NOMO-1 treated with dmso at 0.1 percent for 144 hours (cell line): ENCODE data around the gene PPIA.

Experiments
- DNase-seq: peaks from one replicate; lab custom pipeline; 2025; ENCODE audit not compliant: unreplicated experiment; lab: John Stamatoyannopoulos, UW

The PPIA gene

GRCh38 chr7:44796504-44797328, at the start of gene PPIA:
Gene PPIA, plus strand, starts transcription at chr7:44796681. Its CDS starts 44 bp downstream, at chr7:44796725.
- peak; percentile 98 for DNase-seq

- peak; percentile 52 for DNase-seq
These were observed 48.2 kb upstream of the PPIA start, which contains the start of gene ZMIZ2 for GRCh38 chr7:44748045-44748947. Gene ZMIZ2, plus strand, starts transcription at chr7:44748847. Its CDS starts 7,403 bp downstream, at chr7:44756250.

- no peak for DNase-seq
These were observed 47.3 kb upstream of the PPIA start for GRCh38 chr7:44748948-44749731.

- no peak for DNase-seq
These were observed 46.5 kb upstream of the PPIA start for GRCh38 chr7:44749992-44750391.

GRCh38 chr7:44750424-44750823, 46.1 kb upstream of the PPIA start:
- no peak for DNase-seq

- no peak for DNase-seq
These were observed 45.4 kb upstream of the PPIA start for GRCh38 chr7:44750921-44751571.

GRCh38 chr7:44752822-44753221, 43.7 kb upstream of the PPIA start:
- no peak for DNase-seq

- no peak for DNase-seq
These were observed 41.4 kb upstream of the PPIA start for GRCh38 chr7:44754802-44755697.

- DNase-seq = no peak
These were observed 40.5 kb upstream of the PPIA start for GRCh38 chr7:44755698-44756627.

- DNase-seq = no peak
These were observed 39.6 kb upstream of the PPIA start for GRCh38 chr7:44756904-44757303.

- DNase-seq = no peak
These were observed 39.2 kb upstream of the PPIA start for GRCh38 chr7:44757311-44757710.

- no peak for DNase-seq
These were observed 38.7 kb upstream of the PPIA start for GRCh38 chr7:44757739-44758138.

GRCh38 chr7:44759246-44759645, 37.2 kb upstream of the PPIA start:
- DNase-seq = no peak

- DNase-seq = no peak
These were observed 36.4 kb upstream of the PPIA start for GRCh38 chr7:44760034-44760580.

- no peak for DNase-seq
These were observed 35.0 kb upstream of the PPIA start for GRCh38 chr7:44761207-44762161.

- DNase-seq = no peak
These were observed 34.2 kb upstream of the PPIA start for GRCh38 chr7:44762300-44762699.
